WTC11 (cell line): ENCODE results near the gene HMX1. TPM values are rescaled to one million over a fixed set of nuclear protein-coding genes. Genes with fewer than 3 reads are reported as not detected.

ENCODE experiments used
- ATAC-seq: fragments of 200-7000 bp; cut with Tn5 transposase; 2 replicates; pipeline ENCODE4 v1.10.0; 2021; ENCODE audit warnings: mild to moderate bottlenecking, moderate library complexity
- CTCF ChIA-PET: fragments of 300-600 bp; sonication (Branson Sonifier 250); formaldehyde crosslinking; loops from one replicate; lab custom pipeline; 2021; ENCODE audit warnings: antibody characterized with exemption; lab: Charles Lee
- POLR2A ChIA-PET: fragments of 350-600 bp; sonication (Branson Sonifier 250); formaldehyde crosslinking; loops from one replicate; lab custom pipeline; 2021; ENCODE audit warnings: antibody characterized with exemption; lab: Charles Lee
- DNase-seq: peaks from one replicate; pipeline ENCODE4 v3.0.0; 2021; ENCODE audit warnings: low spot score
- H3K27ac Mint-ChIP-seq: 2 replicates; pipeline ENCODE4 v1.8.0; 2021; ENCODE audit warnings: mixed read lengths
- H3K27me3 Mint-ChIP-seq: 2 replicates; pipeline ENCODE4 v1.8.0; 2021; ENCODE audit warnings: low read depth, mild to moderate bottlenecking, moderate library complexity, mixed read lengths
- H3K36me3 Mint-ChIP-seq: 2 replicates; pipeline ENCODE4 v1.8.0; 2021; ENCODE audit warnings: mixed read lengths
- H3K4me1 Mint-ChIP-seq: 2 replicates; pipeline ENCODE4 v1.8.0; 2022; ENCODE audit warnings: mixed read lengths
- H3K4me3 Mint-ChIP-seq: 2 replicates; pipeline ENCODE4 v1.8.0; 2021; ENCODE audit warnings: mild to moderate bottlenecking, moderate library complexity, mixed read lengths
- H3K9me3 Mint-ChIP-seq: 2 replicates; pipeline ENCODE4 v1.8.0; 2021; ENCODE audit warnings: mixed read lengths
- ATF2 ChIP-seq: sonication (generic); formaldehyde crosslinking; IDR thresholded peaks from 2 replicates; pipeline ENCODE4 v1.8.1; 2022; ENCODE audit warnings: low read depth, missing genetic modification reagents, borderline replicate concordance
- CDX4 ChIP-seq: fragments of 250-450 bp; sonication (Bioruptor Pico); IDR thresholded peaks from 2 replicates; pipeline ENCODE4 v1.9.0; 2021; ENCODE audit warnings: moderate library complexity, mild to moderate bottlenecking, inconsistent platforms, borderline replicate concordance
- CTCF ChIP-seq: fragments of 200-600 bp; IDR thresholded peaks from 2 replicates; pipeline ENCODE4 v1.8.0; 2022; ENCODE audit warnings: antibody characterized with exemption
- E2F5 ChIP-seq: sonication (generic); formaldehyde crosslinking; IDR thresholded peaks from 2 replicates; pipeline ENCODE4 v1.8.1; 2022; ENCODE audit warnings: mild to moderate bottlenecking, moderate library complexity, missing genetic modification reagents
- ELF4 ChIP-seq: sonication (generic); formaldehyde crosslinking; IDR thresholded peaks from 2 replicates; pipeline ENCODE4 v1.8.1; 2022; ENCODE audit warnings: low read depth, mild to moderate bottlenecking, moderate library complexity, missing genetic modification reagents
- EMX1 ChIP-seq: fragments of 250-450 bp; sonication (Bioruptor Pico); IDR thresholded peaks from 2 replicates; pipeline ENCODE4 v1.8.0; 2021; ENCODE audit warnings: mild to moderate bottlenecking
- ESRRA ChIP-seq: sonication (generic); formaldehyde crosslinking; IDR thresholded peaks from 2 replicates; pipeline ENCODE4 v1.8.1; 2022; ENCODE audit warnings: mild to moderate bottlenecking, missing genetic modification reagents, borderline replicate concordance
- GABPB1 ChIP-seq: sonication (generic); formaldehyde crosslinking; IDR thresholded peaks from 2 replicates; pipeline ENCODE4 v1.8.1; 2023; ENCODE audit warnings: mild to moderate bottlenecking, missing genetic modification reagents
- IRF1 ChIP-seq: sonication (generic); formaldehyde crosslinking; IDR thresholded peaks from 2 replicates; pipeline ENCODE4 v1.8.0; 2023; ENCODE audit warnings: missing genetic modification reagents
- KAT7 ChIP-seq: sonication (generic); formaldehyde crosslinking; IDR thresholded peaks from 2 replicates; pipeline ENCODE4 v1.8.1; 2023; ENCODE audit warnings: missing genetic modification reagents, mild to moderate bottlenecking, borderline replicate concordance
- MAX ChIP-seq: sonication (generic); formaldehyde crosslinking; IDR thresholded peaks from 2 replicates; pipeline ENCODE4 v1.8.0; 2022; ENCODE audit warnings: mild to moderate bottlenecking, missing genetic modification reagents
- NFYB ChIP-seq: sonication (generic); formaldehyde crosslinking; conservative IDR thresholded peaks from 2 replicates; pipeline ENCODE4 v1.8.0; 2022; ENCODE audit warnings: low read depth, missing genetic modification reagents
- NR3C1 ChIP-seq: sonication (generic); formaldehyde crosslinking; conservative IDR thresholded peaks from 2 replicates; pipeline ENCODE4 v1.8.1; 2023; ENCODE audit warnings: low read depth, mild to moderate bottlenecking, missing genetic modification reagents
- PRDM15 ChIP-seq: sonication (generic); formaldehyde crosslinking; IDR thresholded peaks from 2 replicates; pipeline ENCODE4 v1.8.0; 2022; ENCODE audit warnings: missing genetic modification reagents
- SOX15 ChIP-seq: fragments of 250-450 bp; sonication (Bioruptor Pico); IDR thresholded peaks from 2 replicates; pipeline ENCODE4 v1.9.0; 2021; ENCODE audit warnings: mild to moderate bottlenecking
- ZNF219 ChIP-seq: sonication (generic); formaldehyde crosslinking; IDR thresholded peaks from 2 replicates; pipeline ENCODE4 v1.8.0; 2023; ENCODE audit warnings: missing genetic modification reagents, mild to moderate bottlenecking, borderline replicate concordance
- ZNF317 ChIP-seq: sonication (generic); formaldehyde crosslinking; IDR thresholded peaks from 2 replicates; pipeline ENCODE4 v1.8.1; 2023; ENCODE audit warnings: low read depth, mild to moderate bottlenecking, moderate library complexity, missing genetic modification reagents, borderline replicate concordance
- ZNF416 ChIP-seq: fragments of 250-450 bp; sonication (Bioruptor Pico); IDR thresholded peaks from 2 replicates; pipeline ENCODE4 v1.9.0; 2021; ENCODE audit warnings: mild to moderate bottlenecking, inconsistent platforms
- ZNF423 ChIP-seq: fragments of 250-450 bp; sonication (Bioruptor Pico); IDR thresholded peaks from 2 replicates; pipeline ENCODE4 v2.1.2; 2022; ENCODE audit warnings: mild to moderate bottlenecking, moderate library complexity
- ZNF512 ChIP-seq: sonication (generic); formaldehyde crosslinking; IDR thresholded peaks from 2 replicates; pipeline ENCODE4 v1.8.1; 2022; ENCODE audit warnings: missing genetic modification reagents, borderline replicate concordance
- ZSCAN18 ChIP-seq: fragments of 250-450 bp; sonication (Bioruptor Pico); IDR thresholded peaks from 2 replicates; pipeline ENCODE4 v2.1.2; 2022; ENCODE audit warnings: mild to moderate bottlenecking, moderate library complexity
- total RNA-seq: library from RNA; stranded (reverse); gene quantifications from 3 replicates; pipeline ENCODE4 v1.2.3, GENCODE V29; 2021

Gene HMX1
- total RNA-seq, 1 experiment from 2014 or later: 10.0 TPM

- TF ChIP-seq PRDM15 (CRISPR knock-in tag) (no peak), GABPB1 (CRISPR knock-in tag) (peak; percentile 86), ATF2 (CRISPR knock-in tag) (no peak), IRF1 (CRISPR knock-in tag) (peak; percentile 12; the same call in 1 of the 2 replicates), NR3C1 (no peak), ZSCAN18 (CRISPR knock-in tag) (no peak), EMX1 (CRISPR knock-in tag) (no peak), E2F5 (CRISPR knock-in tag) (peak; percentile 77), ZNF416 (CRISPR knock-in tag) (no peak), ZNF423 (CRISPR knock-in tag) (no peak), ESRRA (no peak), NFYB (CRISPR knock-in tag) (no peak), SOX15 (no peak), CDX4 (CRISPR knock-in tag) (no peak)
- TF ChIP-seq, all 79 proteins: peak for 21
Measured at GRCh38 chr4:8891646-8892555, 20.3 kb upstream of the HMX1 start (continued).

GRCh38 chr4:8891255-8891645 is 19.6 kb upstream of the HMX1 start:
- ChIA-PET POLR2A (interaction anchor here (0.6 to 1.7 kb wide), 6 partner anchors 14 to 165 kb away, joined by 3 to 6 read pairs (median 3); no protein-coding TSS in a partner anchor), CTCF (interaction anchor here (1.0 to 2.0 kb wide), 9 partner anchors 23 to 284 kb away, joined by 3 to 15 read pairs (median 4); no protein-coding TSS in a partner anchor)
- no peak for ATAC-seq
- Mint-ChIP-seq H3K27ac (no peak overlapping the region), H3K36me3 (no peaks in the 10 kb centered on the region), H3K4me1 (peaks cover 18% of the 10 kb centered on the region), H3K9me3 (peaks cover 7% of the 10 kb centered on the region; the same call in 1 of the 2 replicates), H3K27me3 (peaks cover 100% of the 10 kb centered on the region), H3K4me3 (peak overlapping the region; percentile 50)
- TF ChIP-seq MAX (CRISPR knock-in tag): no peak
- no peak for TF ChIP-seq CTCF
- TF ChIP-seq KAT7: no peak
- no peak for TF ChIP-seq ZNF219 (CRISPR knock-in tag)
- TF ChIP-seq ZNF317 (CRISPR knock-in tag): no peak
- no peak for TF ChIP-seq ZNF512 (CRISPR knock-in tag)
- no peak for TF ChIP-seq IRF1 (CRISPR knock-in tag)
- no peak for TF ChIP-seq ELF4 (CRISPR knock-in tag)
- DNase-seq: no peak
